ENCODE measurements around the gene FOXL1. TPM values are rescaled to one million over a fixed set of nuclear protein-coding genes. Genes with fewer than 3 reads are reported as not detected.

FOXL1 gene
- total and polyA plus RNA-seq, 2 of the 13 experiments (the other 11 are each of a cell fraction or from before 2014, with no cell fraction given) = not detected

DNA sequence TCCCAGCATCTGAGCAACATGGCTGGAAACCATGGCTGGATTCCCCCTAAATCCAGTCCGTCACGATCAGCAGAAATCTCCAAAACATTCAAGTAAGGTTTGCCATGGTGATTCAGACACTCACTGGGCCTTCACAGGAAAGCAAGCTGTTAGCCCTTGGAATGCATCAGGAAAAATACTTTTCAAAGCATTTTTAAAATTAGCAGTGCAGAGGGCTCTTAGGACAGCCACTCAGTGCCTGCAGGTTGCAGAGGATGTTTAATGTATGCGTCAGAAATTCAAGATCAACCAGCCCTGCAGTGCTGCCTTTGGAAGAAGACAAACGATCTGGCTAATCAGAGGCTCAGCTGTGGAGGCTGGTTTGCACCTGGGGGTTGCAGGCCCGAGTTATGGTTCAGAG lies 50.3 kb downstream of the FOXL1 start:
- Histone ChIP-seq H2AFZ (ENCODE audit: low read length) (no peak overlapping the region), H3K4me1 (ENCODE audit: insufficient read depth, low read length) (no peaks in the 10 kb centered on the region), H3K4me3 (replicated peaks in 1 of 3; ENCODE audit: insufficient read depth in 1 of 3, low read depth in 2 of 3, low read length in 3 of 3) (no peak overlapping the region), H3K36me3 (replicated peaks in 1 of 2; ENCODE audit: control insufficient read depth in 1 of 2, insufficient read depth in 2 of 2, low read length in 2 of 2) (no peaks in the 10 kb centered on the region), H3K27me3 (ENCODE audit: control insufficient read depth in 1 of 2, insufficient read depth in 2 of 2, low read length in 2 of 2) (peaks cover 3 to 57% of the 10 kb centered on the region in 2 experiments; a peak in 4 of 5 replicates), H3K79me2 (ENCODE audit: insufficient read depth, low read length) (no peaks in the 10 kb centered on the region), H3K4me2 (ENCODE audit: low read depth, low read length) (no peak overlapping the region), H4K20me1 (ENCODE audit: insufficient read depth, low read length) (no peaks in the 10 kb centered on the region), H3K9ac (ENCODE audit: insufficient read depth, low read depth, low read length) (no peak overlapping the region), H3K27ac (ENCODE audit: extremely low read length, insufficient read depth, low read length) (no peak overlapping the region), H3K9me3 (ENCODE audit: low read length) (no peaks in the 10 kb centered on the region)
- in situ Hi-C loops (cut with HindIII; ENCODE audit: extremely low pct_ligation_motif_present, low pct_unique_long_range_greater_than_20kb) = no loop called here
- FAIRE-seq = no peak
- WGBS (ENCODE audit: low lambda C conversion rate) = 1% methylated on average over 5 of the region's 5 CpGs
- POLR2A ChIA-PET = no interaction called here
- no peak for ATAC-seq
- intact Hi-C loops (cut with micrococcal nuclease; ENCODE audit: unreplicated experiment) = no loop called here
- TF ChIP-seq JUNB (CRISPR knock-in tag; IDR thresholded peaks at IDR 0.05; ENCODE audit: borderline replicate concordance) (no peak), AGO1 (IDR thresholded peaks at IDR 0.05; ENCODE audit: low read depth, low read length, poor library complexity, severe bottlenecking) (no peak), PRPF4 (IDR thresholded peaks at IDR 0.05; ENCODE audit: low read depth, low read length, poor library complexity, severe bottlenecking) (no peak), MTF1 (CRISPR knock-in tag; IDR thresholded peaks at IDR 0.05) (no peak), SETDB1 (CRISPR knock-in tag; IDR thresholded peaks at IDR 0.05; ENCODE audit: borderline replicate concordance) (no peak), NFATC3 (CRISPR knock-in tag; IDR thresholded peaks at IDR 0.05) (no peak), PCBP1 (IDR thresholded peaks at IDR 0.05; ENCODE audit: borderline replicate concordance, low read depth, low read length) (no peak), FOXA3 (CRISPR knock-in tag; IDR thresholded peaks at IDR 0.05) (no peak), ZNF816 (CRISPR knock-in tag; IDR thresholded peaks at IDR 0.05; ENCODE audit: borderline replicate concordance) (no peak), HOXA3 (CRISPR knock-in tag; IDR thresholded peaks at IDR 0.05) (no peak)
- TF ChIP-seq, protein P1, sequence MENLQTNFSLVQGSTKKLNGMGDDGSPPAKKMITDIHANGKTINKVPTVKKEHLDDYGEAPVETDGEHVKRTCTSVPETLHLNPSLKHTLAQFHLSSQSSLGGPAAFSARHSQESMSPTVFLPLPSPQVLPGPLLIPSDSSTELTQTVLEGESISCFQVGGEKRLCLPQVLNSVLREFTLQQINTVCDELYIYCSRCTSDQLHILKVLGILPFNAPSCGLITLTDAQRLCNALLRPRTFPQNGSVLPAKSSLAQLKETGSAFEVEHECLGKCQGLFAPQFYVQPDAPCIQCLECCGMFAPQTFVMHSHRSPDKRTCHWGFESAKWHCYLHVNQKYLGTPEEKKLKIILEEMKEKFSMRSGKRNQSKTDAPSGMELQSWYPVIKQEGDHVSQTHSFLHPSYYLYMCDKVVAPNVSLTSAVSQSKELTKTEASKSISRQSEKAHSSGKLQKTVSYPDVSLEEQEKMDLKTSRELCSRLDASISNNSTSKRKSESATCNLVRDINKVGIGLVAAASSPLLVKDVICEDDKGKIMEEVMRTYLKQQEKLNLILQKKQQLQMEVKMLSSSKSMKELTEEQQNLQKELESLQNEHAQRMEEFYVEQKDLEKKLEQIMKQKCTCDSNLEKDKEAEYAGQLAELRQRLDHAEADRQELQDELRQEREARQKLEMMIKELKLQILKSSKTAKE (CRISPR knock-in tag; IDR thresholded peaks at IDR 0.05; ENCODE audit: borderline replicate concordance) = no peak
- TF ChIP-seq, protein P2, sequence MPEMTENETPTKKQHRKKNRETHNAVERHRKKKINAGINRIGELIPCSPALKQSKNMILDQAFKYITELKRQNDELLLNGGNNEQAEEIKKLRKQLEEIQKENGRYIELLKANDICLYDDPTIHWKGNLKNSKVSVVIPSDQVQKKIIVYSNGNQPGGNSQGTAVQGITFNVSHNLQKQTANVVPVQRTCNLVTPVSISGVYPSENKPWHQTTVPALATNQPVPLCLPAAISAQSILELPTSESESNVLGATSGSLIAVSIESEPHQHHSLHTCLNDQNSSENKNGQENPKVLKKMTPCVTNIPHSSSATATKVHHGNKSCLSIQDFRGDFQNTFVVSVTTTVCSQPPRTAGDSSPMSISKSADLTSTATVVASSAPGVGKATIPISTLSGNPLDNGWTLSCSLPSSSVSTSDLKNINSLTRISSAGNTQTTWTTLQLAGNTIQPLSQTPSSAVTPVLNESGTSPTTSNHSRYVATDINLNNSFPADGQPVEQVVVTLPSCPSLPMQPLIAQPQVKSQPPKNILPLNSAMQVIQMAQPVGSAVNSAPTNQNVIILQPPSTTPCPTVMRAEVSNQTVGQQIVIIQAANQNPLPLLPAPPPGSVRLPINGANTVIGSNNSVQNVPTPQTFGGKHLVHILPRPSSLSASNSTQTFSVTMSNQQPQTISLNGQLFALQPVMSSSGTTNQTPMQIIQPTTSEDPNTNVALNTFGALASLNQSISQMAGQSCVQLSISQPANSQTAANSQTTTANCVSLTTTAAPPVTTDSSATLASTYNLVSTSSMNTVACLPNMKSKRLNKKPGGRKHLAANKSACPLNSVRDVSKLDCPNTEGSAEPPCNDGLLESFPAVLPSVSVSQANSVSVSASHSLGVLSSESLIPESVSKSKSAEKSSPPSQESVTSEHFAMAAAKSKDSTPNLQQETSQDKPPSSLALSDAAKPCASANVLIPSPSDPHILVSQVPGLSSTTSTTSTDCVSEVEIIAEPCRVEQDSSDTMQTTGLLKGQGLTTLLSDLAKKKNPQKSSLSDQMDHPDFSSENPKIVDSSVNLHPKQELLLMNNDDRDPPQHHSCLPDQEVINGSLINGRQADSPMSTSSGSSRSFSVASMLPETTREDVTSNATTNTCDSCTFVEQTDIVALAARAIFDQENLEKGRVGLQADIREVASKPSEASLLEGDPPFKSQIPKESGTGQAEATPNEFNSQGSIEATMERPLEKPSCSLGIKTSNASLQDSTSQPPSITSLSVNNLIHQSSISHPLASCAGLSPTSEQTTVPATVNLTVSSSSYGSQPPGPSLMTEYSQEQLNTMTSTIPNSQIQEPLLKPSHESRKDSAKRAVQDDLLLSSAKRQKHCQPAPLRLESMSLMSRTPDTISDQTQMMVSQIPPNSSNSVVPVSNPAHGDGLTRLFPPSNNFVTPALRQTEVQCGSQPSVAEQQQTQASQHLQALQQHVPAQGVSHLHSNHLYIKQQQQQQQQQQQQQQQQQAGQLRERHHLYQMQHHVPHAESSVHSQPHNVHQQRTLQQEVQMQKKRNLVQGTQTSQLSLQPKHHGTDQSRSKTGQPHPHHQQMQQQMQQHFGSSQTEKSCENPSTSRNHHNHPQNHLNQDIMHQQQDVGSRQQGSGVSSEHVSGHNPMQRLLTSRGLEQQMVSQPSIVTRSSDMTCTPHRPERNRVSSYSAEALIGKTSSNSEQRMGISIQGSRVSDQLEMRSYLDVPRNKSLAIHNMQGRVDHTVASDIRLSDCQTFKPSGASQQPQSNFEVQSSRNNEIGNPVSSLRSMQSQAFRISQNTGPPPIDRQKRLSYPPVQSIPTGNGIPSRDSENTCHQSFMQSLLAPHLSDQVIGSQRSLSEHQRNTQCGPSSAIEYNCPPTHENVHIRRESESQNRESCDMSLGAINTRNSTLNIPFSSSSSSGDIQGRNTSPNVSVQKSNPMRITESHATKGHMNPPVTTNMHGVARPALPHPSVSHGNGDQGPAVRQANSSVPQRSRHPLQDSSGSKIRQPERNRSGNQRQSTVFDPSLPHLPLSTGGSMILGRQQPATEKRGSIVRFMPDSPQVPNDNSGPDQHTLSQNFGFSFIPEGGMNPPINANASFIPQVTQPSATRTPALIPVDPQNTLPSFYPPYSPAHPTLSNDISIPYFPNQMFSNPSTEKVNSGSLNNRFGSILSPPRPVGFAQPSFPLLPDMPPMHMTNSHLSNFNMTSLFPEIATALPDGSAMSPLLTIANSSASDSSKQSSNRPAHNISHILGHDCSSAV (CRISPR knock-in tag; IDR thresholded peaks at IDR 0.05; ENCODE audit: borderline replicate concordance) = no peak
- BruUV-seq (replicated peaks) = no TSS peak
- CTCF ChIA-PET (ENCODE audit: low intra/inter-chr PET ratio, low total read pairs) = no interaction called here
- no peak for DNase-seq (ENCODE audit: low spot score)
